Measurements from ENCODE around the gene ETF1.
"Not testable (repeated sequence)": the region's sequence is repeated elsewhere in the genome, so short reads cannot be mapped to it uniquely, and the experiment has no call there.

Gene ETF1

GRCh38 chr5:138490648-138491283 lies 52.3 kb downstream of the ETF1 start:
- no peak for DNase-seq

- DNase-seq = peak in 8 of 14 donors; percentile 16 to 67 (median 35)
These were observed 53.4 kb downstream of the ETF1 start for GRCh38 chr5:138489683-138490061.

GRCh38 chr5:138488481-138488945 lies 54.5 kb downstream of the ETF1 start:
- DNase-seq = no peak

- DNase-seq = no peak
These were observed 60.4 kb downstream of the ETF1 start for GRCh38 chr5:138482638-138483037.

- DNase-seq = no peak
These were observed 66.1 kb downstream of the ETF1 start for GRCh38 chr5:138476918-138477317.

GRCh38 chr5:138473151-138473550 lies 69.9 kb downstream of the ETF1 start:
- DNase-seq = not testable (repeated sequence)

GRCh38 chr5:138472353-138472752 lies 70.7 kb downstream of the ETF1 start:
- no peak for DNase-seq

GRCh38 chr5:138471052-138471361 lies 72.0 kb downstream of the ETF1 start:
- no peak for DNase-seq

- no peak for DNase-seq
These were observed 72.5 kb downstream of the ETF1 start for GRCh38 chr5:138470322-138471051.

- DNase-seq = no peak
These were observed 73.3 kb downstream of the ETF1 start for GRCh38 chr5:138469540-138470321.

GRCh38 chr5:138468966-138469539 lies 74.0 kb downstream of the ETF1 start:
- DNase-seq = no peak

- no peak for DNase-seq
These were observed 74.7 kb downstream of the ETF1 start for GRCh38 chr5:138468133-138468965.

- peak in 1 of 14 donors; percentile 45 for DNase-seq
These were observed 75.3 kb downstream of the ETF1 start for GRCh38 chr5:138467711-138468132.

GRCh38 chr5:138466900-138467710 lies 75.9 kb downstream of the ETF1 start:
- peak in 1 of 14 donors; percentile 51 for DNase-seq

GRCh38 chr5:138466125-138466899 lies 76.7 kb downstream of the ETF1 start:
- DNase-seq = peak in 2 of 14 donors; percentile 27 to 32

GRCh38 chr5:138465261-138466124 lies 77.5 kb downstream of the ETF1 start, which contains the start of gene EGR1:
EGR1 (plus strand) TSS chr5:138465479; CDS start chr5:138465762, 283 bp downstream.
- peak; percentile 93 to 100 (median 99) for DNase-seq

GRCh38 chr5:138464388-138465260 lies 78.4 kb downstream of the ETF1 start:
- peak; percentile 93 to 100 (median 99) for DNase-seq

- DNase-seq = peak; percentile 53 to 94 (median 84)
These were observed 79.0 kb downstream of the ETF1 start for GRCh38 chr5:138464008-138464387.
